Right cardiac atrium (tissue), 5 donors: ENCODE measurements around the gene NUP107. TPM values are rescaled to one million over a fixed set of nuclear protein-coding genes. Genes with fewer than 3 reads are reported as not detected.
A peak's percentile ranks its signal among the peaks of the same experiment; 100 is the strongest.
"Not testable (repeated sequence)": the region's sequence is repeated elsewhere in the genome, so short reads cannot be mapped to it uniquely, and the experiment has no call there.

Source experiments
- ATAC-seq, 2 donors: fragments of 200-7000 bp; cut with Tn5 transposase; one replicate each; pipeline versions ENCODE4 v1.8.0 to v1.9.1; 2020; ENCODE audit warnings: moderate library complexity in 2 of 2, mild to moderate bottlenecking in 1 of 2
- DNase-seq, 3 donors: peaks; one replicate each; pipeline ENCODE4 v3.0.0-alpha.2; 2020
- H3K27ac ChIP-seq: one replicate; pipeline ENCODE4 v1.5.1; 2013; ENCODE audit warnings: mild to moderate bottlenecking, low read length, control low read depth, moderate library complexity
- H3K27me3 ChIP-seq: one replicate; pipeline ENCODE4 v1.6.1; 2013; ENCODE audit not compliant: control insufficient read depth, insufficient read depth
- H3K4me1 ChIP-seq: one replicate; pipeline ENCODE4 v1.6.1; 2013; ENCODE audit warnings: low read length; ENCODE audit not compliant: control insufficient read depth, insufficient read depth
- H3K4me3 ChIP-seq: one replicate; pipeline ENCODE4 v1.5.1; 2013; ENCODE audit warnings: low read length, control low read depth
- H3K9me3 ChIP-seq: one replicate; pipeline ENCODE4 v1.6.1; 2013; ENCODE audit warnings: low read length; ENCODE audit not compliant: control insufficient read depth
- WGBS: extraction: QIAGEN DNeasy Blood & Tissue Kit; methylation state at CpG from one replicate; pipeline ENCODE4 v1.1.7; 2013; 5-methylcytosine and 5-hydroxymethylcytosine counted together
- intact Hi-C, 4 donors: fragments of 100-400 bp; cut with DNase I; formaldehyde crosslinking; loops; one replicate each; pipeline versions ENCODE4 v1.11.0 to v1.14.0; 2022 to 2023
- polyA plus RNA-seq: library from polyadenylated mRNA; stranded (reverse); fragments of 200-250 nt; gene quantifications from one replicate; pipeline ENCODE4 v1.2.3, GENCODE V29; 2013
- total RNA-seq, 4 donors: library from RNA; stranded (reverse); fragmentation: NEBNext Ultra II Directional; extraction: Animal tissue kit (Norgen Biotek cat#: 25700); gene quantifications; one replicate each; pipeline ENCODE4 v1.2.1, GENCODE V29; 2021
- donor health status: healthy with polysubstance abuse.
- donor health status: DM: no; HTN: yes; CAD: no.
- donor health status: DM: no; HTN: no; CAD: no.
- donor health status: DM: no; HTN: yes; CAD: no; lungs with severe emphysema.
- donor health status: DM: yes; HTN: yes; CAD: no.

Gene NUP107
- total and polyA plus RNA-seq, 5 donors = 14.4 to 30.3 (median 24.4) TPM

- Histone ChIP-seq H3K27ac (no peak overlapping the region), H3K4me3 (no peak overlapping the region), H3K27me3 (no peaks in the 10 kb centered on the region), H3K4me1 (no peaks in the 10 kb centered on the region), H3K9me3 (no peaks in the 10 kb centered on the region)
- ATAC-seq (no peak), DNase-seq (no peak)
- intact Hi-C loops = no loop called here
- WGBS = 85% methylated on average over 1 of the region's 1 CpG
Measured at GRCh38 chr12:68667291-68667690, 19.5 kb upstream of the NUP107 start.

DNA sequence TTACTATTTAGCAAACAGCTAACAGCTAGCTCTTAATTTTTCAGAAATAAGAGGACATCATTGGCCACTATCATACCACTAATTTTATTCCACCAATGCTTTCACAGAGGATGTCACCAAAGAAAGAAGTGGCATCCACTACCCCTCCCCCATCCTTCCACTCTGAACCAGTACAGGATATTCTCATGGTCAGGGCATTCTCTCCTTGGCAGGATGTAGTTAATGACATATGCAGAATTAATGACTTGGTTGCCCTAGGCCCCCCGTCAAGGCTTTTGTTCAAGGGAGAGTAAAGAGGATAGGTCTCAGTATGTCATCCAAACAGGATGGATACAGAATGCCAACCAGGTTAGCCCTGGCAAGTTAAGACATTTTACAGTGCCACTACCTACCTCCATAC, 18.9 kb upstream of the NUP107 start:
- whole genome bisulfite sequencing = 57% methylated on average over 1 of the region's 1 CpG
- ATAC-seq = no peak
- no peak for DNase-seq
- Histone ChIP-seq H3K9me3 (no peaks in the 10 kb centered on the region), H3K27me3 (no peaks in the 10 kb centered on the region), H3K27ac (no peak overlapping the region), H3K4me3 (no peak overlapping the region), H3K4me1 (no peaks in the 10 kb centered on the region)
- intact Hi-C loops = no loop called here

GRCh38 chr12:68671179-68671578, 15.6 kb upstream of the NUP107 start:
- ATAC-seq (no peak), DNase-seq (no peak)
- Histone ChIP-seq H3K4me1 (peaks cover 3% of the 10 kb centered on the region), H3K27me3 (no peaks in the 10 kb centered on the region), H3K9me3 (no peaks in the 10 kb centered on the region), H3K4me3 (no peak overlapping the region), H3K27ac (no peak overlapping the region)
- intact Hi-C loops = no loop called here
- WGBS = 94% methylated on average over 4 of the region's 4 CpGs

- Histone ChIP-seq H3K27ac (no peak overlapping the region), H3K27me3 (no peaks in the 10 kb centered on the region), H3K4me1 (peaks cover 3% of the 10 kb centered on the region), H3K9me3 (no peaks in the 10 kb centered on the region), H3K4me3 (no peak overlapping the region)
- intact Hi-C loops = no loop called here
- ATAC-seq (no peak), DNase-seq (no peak)
- WGBS = 81% methylated on average over 4 of the region's 4 CpGs
Measured at GRCh38 chr12:68673788-68674187, 13.0 kb upstream of the NUP107 start.

DNA sequence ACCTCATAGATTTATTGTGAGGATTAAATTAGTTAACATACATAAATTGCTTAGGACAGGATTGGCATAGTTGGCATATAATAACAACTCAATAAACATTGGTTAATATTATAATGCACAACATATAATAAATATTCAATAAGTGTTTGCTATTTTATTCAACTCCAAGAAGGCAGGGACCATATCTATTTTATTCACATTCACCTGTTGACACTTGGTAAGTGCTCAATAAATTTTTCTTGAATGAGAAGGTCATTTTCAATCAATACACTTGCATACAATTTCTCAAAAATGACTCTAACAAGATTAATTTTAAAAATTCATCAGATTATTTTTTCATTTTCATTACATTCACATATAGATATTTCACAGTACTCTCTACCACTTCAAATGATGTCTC, 12.4 kb upstream of the NUP107 start:
- DNase-seq = no peak
- ATAC-seq = no peak
- Histone ChIP-seq H3K4me3 (no peak overlapping the region), H3K27ac (no peak overlapping the region), H3K9me3 (no peaks in the 10 kb centered on the region), H3K4me1 (peaks cover 3% of the 10 kb centered on the region), H3K27me3 (no peaks in the 10 kb centered on the region)
- intact Hi-C loops = no loop called here

- ATAC-seq = peak in 1 of 2 donors; percentile 34
- no peaks in the 10 kb centered on the region for H3K27me3 ChIP-seq
- H3K4me3 ChIP-seq = no peak overlapping the region
- H3K27ac ChIP-seq = no peak overlapping the region
- WGBS = 46% methylated on average over 5 of the region's 5 CpGs
- no peaks in the 10 kb centered on the region for H3K9me3 ChIP-seq
- DNase-seq = peak in 2 of 3 donors; percentile 24 to 77
- intact Hi-C loops = no loop called here
- H3K4me1 ChIP-seq = peaks cover 3% of the 10 kb centered on the region
Measured at GRCh38 chr12:68675101-68675842, 11.5 kb upstream of the NUP107 start.

- H3K9me3 ChIP-seq, DNase-seq, H3K27me3 ChIP-seq, H3K27ac ChIP-seq, intact Hi-C loops, H3K4me3 ChIP-seq, H3K4me1 ChIP-seq, ATAC-seq: not testable (repeated sequence)
- WGBS = 93% methylated on average over 5 of the region's 5 CpGs
Measured at GRCh38 chr12:68676854-68677253, 9.9 kb upstream of the NUP107 start.

DNA sequence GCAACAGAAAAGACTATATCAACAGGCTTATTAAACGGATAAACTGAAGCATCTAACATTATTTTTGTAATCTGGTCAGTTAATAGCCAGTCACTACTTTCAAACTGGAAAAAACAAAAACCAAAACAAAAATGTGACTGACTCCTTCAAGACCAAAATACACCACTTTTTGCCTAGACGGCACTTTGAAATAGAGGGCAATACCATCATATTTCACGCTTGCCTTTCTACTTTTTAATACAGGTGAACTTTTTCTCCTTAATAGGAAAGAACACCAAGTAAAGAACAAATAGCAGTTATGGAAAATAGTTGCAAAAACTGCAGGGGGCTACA, 550 bp upstream of the NUP107 start:
- no peak for DNase-seq
- Histone ChIP-seq H3K9me3 (no peaks in the 10 kb centered on the region), H3K27me3 (no peaks in the 10 kb centered on the region), H3K4me3 (peak overlapping the region; percentile 59), H3K4me1 (no peaks in the 10 kb centered on the region), H3K27ac (peak overlapping the region; percentile 87)
- ATAC-seq = no peak
- 33% methylated on average over 3 of the region's 3 CpGs for WGBS
- intact Hi-C loops = loop anchor here in 3 of 4 donors (5.0 to 10.0 kb wide), 3 partner anchors 74 to 331 kb away; partner anchors contain the start of gene RAP1B (in 1 of the 3)

DNA sequence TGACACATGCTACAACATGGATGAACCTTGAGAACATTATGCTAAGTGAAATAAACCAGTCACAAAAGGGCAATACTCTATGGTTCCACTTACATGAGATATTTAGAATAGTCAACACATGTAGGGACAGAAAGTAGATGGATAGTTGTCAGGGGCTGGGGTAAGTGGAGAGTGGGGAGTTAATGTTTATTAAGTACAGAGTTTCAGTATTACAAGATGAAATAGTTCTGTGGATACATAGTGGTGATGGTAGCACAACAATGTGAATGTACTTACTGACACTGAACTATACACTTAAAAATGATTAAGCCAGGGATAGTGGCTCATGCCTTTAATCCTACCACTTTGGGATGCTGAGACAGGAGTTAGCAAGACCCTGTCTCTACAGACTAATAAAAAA, 8.7 kb downstream of the NUP107 start:
- intact Hi-C loops = no loop called here
- Histone ChIP-seq H3K4me3 (no peak overlapping the region), H3K9me3 (no peaks in the 10 kb centered on the region), H3K27me3 (no peaks in the 10 kb centered on the region), H3K4me1 (no peaks in the 10 kb centered on the region), H3K27ac (no peak overlapping the region)
- no peak for ATAC-seq
- DNase-seq = no peak

DNA sequence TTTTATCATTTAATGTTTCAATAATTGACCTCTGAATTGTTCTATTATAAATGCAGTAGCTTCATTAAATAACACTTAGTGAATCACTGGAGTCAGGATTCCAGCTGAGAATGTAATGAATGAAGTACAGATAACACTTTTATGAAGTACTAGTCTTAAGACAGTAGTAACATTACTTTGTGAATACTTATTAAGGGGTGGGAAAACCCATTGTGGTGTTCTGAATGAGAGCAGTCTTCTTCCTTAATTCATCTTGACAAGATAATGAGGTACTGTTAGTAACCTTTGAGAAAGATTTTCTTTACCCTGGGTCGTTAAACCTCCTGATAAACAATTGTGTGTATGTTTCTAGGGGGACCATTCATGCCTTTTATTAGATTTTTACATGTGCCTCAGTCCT, 12.7 kb downstream of the NUP107 start:
- Histone ChIP-seq H3K9me3 (no peaks in the 10 kb centered on the region), H3K27me3 (no peaks in the 10 kb centered on the region), H3K4me3 (no peak overlapping the region), H3K4me1 (no peaks in the 10 kb centered on the region), H3K27ac (no peak overlapping the region)
- ATAC-seq (no peak), DNase-seq (no peak)
- WGBS = 82% methylated on average over 1 of the region's 1 CpG
- intact Hi-C loops = no loop called here

DNA sequence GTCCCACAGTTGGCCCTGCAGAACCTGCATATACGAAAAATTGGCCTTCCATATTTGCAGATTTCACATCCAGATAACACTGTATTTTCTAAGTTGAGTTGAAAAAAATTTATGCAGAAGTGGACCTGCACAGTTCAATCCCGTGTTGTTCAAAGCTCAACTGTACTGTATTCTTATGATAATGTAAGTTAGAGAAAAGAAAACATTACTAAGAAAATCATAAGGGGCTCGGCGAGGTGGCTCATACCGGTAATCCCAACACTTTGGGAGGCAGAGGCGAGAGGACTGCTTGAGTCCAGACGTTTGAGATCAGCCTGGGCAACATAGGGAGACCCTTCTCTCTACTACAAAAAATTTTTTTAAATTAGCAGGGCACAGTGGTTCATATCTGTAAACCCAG, 41.0 kb downstream of the NUP107 start:
- WGBS = 92% methylated on average over 7 of the region's 7 CpGs
- Histone ChIP-seq H3K4me3 (no peak overlapping the region), H3K4me1 (no peaks in the 10 kb centered on the region), H3K9me3 (no peaks in the 10 kb centered on the region), H3K27ac (no peak overlapping the region), H3K27me3 (no peaks in the 10 kb centered on the region)
- no peak for ATAC-seq
- no peak for DNase-seq
- intact Hi-C loops = no loop called here

DNA sequence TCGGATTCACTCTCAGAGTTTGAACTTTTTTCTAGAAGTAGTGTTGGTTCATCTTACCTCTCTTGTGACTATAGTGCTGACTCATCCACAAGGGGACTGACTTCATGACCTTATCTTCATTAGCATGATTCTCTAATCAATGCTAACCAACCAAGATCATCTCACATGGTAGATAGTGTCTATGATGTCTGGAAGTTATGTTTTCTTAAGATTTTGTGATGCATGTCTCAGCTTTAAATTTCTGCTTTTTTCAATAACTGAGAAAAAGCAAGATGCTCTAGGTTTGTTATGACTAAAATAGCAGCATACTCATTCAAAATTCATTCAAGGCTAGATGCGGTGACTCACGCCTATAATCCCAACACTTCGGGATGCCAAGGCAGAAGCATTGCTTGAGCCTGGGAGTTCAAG, 46.9 kb downstream of the NUP107 start:
- intact Hi-C loops = no loop called here
- Histone ChIP-seq H3K4me3 (no peak overlapping the region), H3K27ac (no peak overlapping the region), H3K9me3 (no peaks in the 10 kb centered on the region), H3K27me3 (no peaks in the 10 kb centered on the region), H3K4me1 (no peaks in the 10 kb centered on the region)
- WGBS = 97% methylated on average over 4 of the region's 4 CpGs
- DNase-seq (no peak), ATAC-seq (no peak)
